ENCODE measurements around the gene MTO1.
"Not testable (repeated sequence)": the region's sequence is repeated elsewhere in the genome, so short reads cannot be mapped to it uniquely, and the experiment has no call there.

MTO1 gene

GRCh38 chr6:73513496-73513854 lies 51.9 kb downstream of the MTO1 start:
- Mint-ChIP-seq H3K4me3 (no peak overlapping the region), H3K36me3 (peaks cover 5% of the 10 kb centered on the region), H3K9me3 (no peaks in the 10 kb centered on the region), H3K4me1 (peaks cover 28% of the 10 kb centered on the region), H3K27me3 (no peaks in the 10 kb centered on the region), H3K27ac (peak overlapping the region; percentile 18)
- DNase-seq (ENCODE audit: low spot score in 2 of 2) = no peak
- ATAC-seq (ENCODE audit: low read depth) = no peak

- ATAC-seq (ENCODE audit: low read depth) = no peak
- peak overlapping the region; percentile 81 for H3K27ac Mint-ChIP-seq
- H3K36me3 Mint-ChIP-seq = peaks cover 13% of the 10 kb centered on the region
- H3K4me1 Mint-ChIP-seq = peaks cover 37% of the 10 kb centered on the region
- no peak for DNase-seq (ENCODE audit: low spot score in 2 of 2)
- H3K27me3 Mint-ChIP-seq = no peaks in the 10 kb centered on the region
- peak overlapping the region; percentile 14 for H3K4me3 Mint-ChIP-seq
- no peaks in the 10 kb centered on the region for H3K9me3 Mint-ChIP-seq
Measured at GRCh38 chr6:73514746-73515110, 53.2 kb downstream of the MTO1 start.

- Mint-ChIP-seq H3K4me1 (peaks cover 42% of the 10 kb centered on the region), H3K9me3 (no peaks in the 10 kb centered on the region), H3K27ac (peak overlapping the region; percentile 81)
Measured at GRCh38 chr6:73515204-73515655, 53.7 kb downstream of the MTO1 start.

GRCh38 chr6:73516514-73517489 lies 55.3 kb downstream of the MTO1 start:
- no peaks in the 10 kb centered on the region for H3K27me3 Mint-ChIP-seq
- ATAC-seq (ENCODE audit: low read depth) (no peak), DNase-seq (ENCODE audit: low spot score in 2 of 2) (no peak)
- H3K9me3 Mint-ChIP-seq = no peaks in the 10 kb centered on the region
- H3K36me3 Mint-ChIP-seq = peaks cover 23% of the 10 kb centered on the region
- H3K4me3 Mint-ChIP-seq = peak overlapping the region; percentile 34
- H3K27ac Mint-ChIP-seq = peak overlapping the region; percentile 81
- peaks cover 44% of the 10 kb centered on the region for H3K4me1 Mint-ChIP-seq

More at GRCh38 chr6:73515204-73515655, 53.7 kb downstream of the MTO1 start:
- no peaks in the 10 kb centered on the region for H3K27me3 Mint-ChIP-seq
- peak overlapping the region; percentile 55 for H3K4me3 Mint-ChIP-seq
- peaks cover 18% of the 10 kb centered on the region for H3K36me3 Mint-ChIP-seq
- ATAC-seq (ENCODE audit: low read depth) (peak; percentile 65), DNase-seq (ENCODE audit: low spot score in 2 of 2) (peak in 1 of 2 donors; percentile 19)

GRCh38 chr6:73518100-73518981 lies 56.8 kb downstream of the MTO1 start:
- H3K27me3 Mint-ChIP-seq; H3K9me3 Mint-ChIP-seq; ATAC-seq (ENCODE audit: low read depth); DNase-seq (ENCODE audit: low spot score in 2 of 2): not testable (repeated sequence)
- peak overlapping the region; percentile 95 for H3K4me3 Mint-ChIP-seq
- peaks cover 23% of the 10 kb centered on the region for H3K36me3 Mint-ChIP-seq
- peak overlapping the region; percentile 99 for H3K27ac Mint-ChIP-seq
- H3K4me1 Mint-ChIP-seq = peaks cover 41% of the 10 kb centered on the region

GRCh38 chr6:73518982-73519881 lies 57.7 kb downstream of the MTO1 start:
- Mint-ChIP-seq H3K4me1 (peaks cover 43% of the 10 kb centered on the region), H3K4me3 (peak overlapping the region; percentile 95), H3K27ac (peak overlapping the region; percentile 99), H3K36me3 (peaks cover 23% of the 10 kb centered on the region)
- not testable (repeated sequence) for H3K27me3 Mint-ChIP-seq; ATAC-seq (ENCODE audit: low read depth); DNase-seq (ENCODE audit: low spot score in 2 of 2); H3K9me3 Mint-ChIP-seq

GRCh38 chr6:73519926-73520687 lies 58.6 kb downstream of the MTO1 start:
- ATAC-seq (ENCODE audit: low read depth) (peak; percentile 11), DNase-seq (ENCODE audit: low spot score in 2 of 2) (peak; percentile 73)
- Mint-ChIP-seq H3K27me3 (no peaks in the 10 kb centered on the region), H3K36me3 (peaks cover 23% of the 10 kb centered on the region), H3K4me1 (peaks cover 38% of the 10 kb centered on the region), H3K27ac (peak overlapping the region; percentile 99), H3K4me3 (peak overlapping the region; percentile 95), H3K9me3 (no peaks in the 10 kb centered on the region)

- H3K27me3 Mint-ChIP-seq = no peaks in the 10 kb centered on the region
- peak within 1 kb of the TSS; percentile 95 for H3K4me3 Mint-ChIP-seq
- H3K9me3 Mint-ChIP-seq = no peaks in the 10 kb centered on the region
- DNase-seq (ENCODE audit: low spot score in 2 of 2) = peak; percentile 94 to 98
- H3K27ac Mint-ChIP-seq = peak within 1 kb of the TSS; percentile 99
- H3K36me3 Mint-ChIP-seq = peaks cover 23% of the 10 kb centered on the region
- peaks cover 32% of the 10 kb centered on the region for H3K4me1 Mint-ChIP-seq
- ATAC-seq (ENCODE audit: low read depth) = peak; percentile 75
Measured at GRCh38 chr6:73520688-73521350, 59.3 kb downstream of the MTO1 start, which contains the start of gene EEF1A1. TSS of gene EEF1A1 (minus strand) at chr6:73521032. CDS start at chr6:73520026, 1,006 bp downstream.

GRCh38 chr6:73521351-73521985 lies 59.9 kb downstream of the MTO1 start:
- Mint-ChIP-seq H3K9me3 (no peaks in the 10 kb centered on the region), H3K27ac (peak overlapping the region; percentile 99), H3K27me3 (no peaks in the 10 kb centered on the region), H3K36me3 (peaks cover 23% of the 10 kb centered on the region), H3K4me1 (peaks cover 29% of the 10 kb centered on the region), H3K4me3 (peak overlapping the region; percentile 95)
- peak in 1 of 2 donors; percentile 76 for DNase-seq (ENCODE audit: low spot score in 2 of 2)
- peak; percentile 17 for ATAC-seq (ENCODE audit: low read depth)

GRCh38 chr6:73523434-73524123 lies 62.0 kb downstream of the MTO1 start:
- ATAC-seq (ENCODE audit: low read depth) = peak; percentile 47

GRCh38 chr6:73525546-73526330 lies 64.2 kb downstream of the MTO1 start:
- H3K27ac Mint-ChIP-seq = no peak overlapping the region
- ATAC-seq (ENCODE audit: low read depth) (no peak), DNase-seq (ENCODE audit: low spot score in 2 of 2) (no peak)
- H3K4me3 Mint-ChIP-seq = no peak overlapping the region
- H3K4me1 Mint-ChIP-seq = peaks cover 4% of the 10 kb centered on the region
- no peaks in the 10 kb centered on the region for H3K27me3 Mint-ChIP-seq
- no peaks in the 10 kb centered on the region for H3K9me3 Mint-ChIP-seq
- peaks cover 2% of the 10 kb centered on the region for H3K36me3 Mint-ChIP-seq

More at GRCh38 chr6:73523434-73524123, 62.0 kb downstream of the MTO1 start:
- H3K9me3 Mint-ChIP-seq = no peaks in the 10 kb centered on the region
- H3K27me3 Mint-ChIP-seq = no peaks in the 10 kb centered on the region
- peaks cover 17% of the 10 kb centered on the region for H3K4me1 Mint-ChIP-seq
- DNase-seq (ENCODE audit: low spot score in 2 of 2) = peak; percentile 78 to 83
- peak overlapping the region; percentile 95 for H3K4me3 Mint-ChIP-seq
- peak overlapping the region; percentile 99 for H3K27ac Mint-ChIP-seq
- H3K36me3 Mint-ChIP-seq = peaks cover 18% of the 10 kb centered on the region
